H1 (cell line): ENCODE measurements around the gene PDGFB. TPM values are rescaled to one million over a fixed set of nuclear protein-coding genes. Genes with fewer than 3 reads are reported as not detected.

ENCODE experiments used
- CTCF ChIA-PET: fragments of 300-600 bp; sonication (Branson Sonifier 250); formaldehyde crosslinking; loops from one replicate; lab custom pipeline; 2021; ENCODE audit not compliant: partially characterized antibody; lab: Charles Lee
- POLR2A ChIA-PET: fragments of 300-600 bp; sonication (Branson Sonifier 250); formaldehyde crosslinking; loops from one replicate; lab custom pipeline; 2021; ENCODE audit warnings: inconsistent platforms; ENCODE audit not compliant: partially characterized antibody; lab: Charles Lee
- DNase-seq, 2 experiments: peaks; one replicate each; pipeline versions ENCODE4 v3.0.0 to v3.0.0-alpha.2; 2010 to 2022; ENCODE audit warnings: low spot score in 2 of 2, low read depth in 1 of 2, mixed read lengths in 1 of 2
- FAIRE-seq: peaks from 2 replicates; lab custom pipeline; 2011; peaks lifted over from hg19 to GRCh38; lab: Jason Lieb, UNC
- H2AFZ ChIP-seq: 2 replicates; pipeline ENCODE4 v1.8.1; 2012; ENCODE audit warnings: low read length, inconsistent platforms
- H2AK5ac ChIP-seq: 2 replicates; pipeline ENCODE4 v1.6.1; 2013; ENCODE audit warnings: low read depth, low read length
- H2BK120ac ChIP-seq: replicated peaks from 2 replicates; pipeline ENCODE3; 2013; ENCODE audit warnings: low read depth, low read length, inconsistent platforms
- H2BK12ac ChIP-seq: 2 replicates; pipeline ENCODE4 v1.6.1; 2013; ENCODE audit warnings: low read depth, low read length
- H2BK15ac ChIP-seq: 2 replicates; pipeline ENCODE4 v1.6.1; 2013; ENCODE audit warnings: low read length
- H2BK20ac ChIP-seq: 2 replicates; pipeline ENCODE4 v1.6.1; 2013; ENCODE audit warnings: low read length
- H2BK5ac ChIP-seq: 2 replicates; pipeline ENCODE4 v1.6.1; 2013; ENCODE audit warnings: low read depth, low read length
- H3K14ac ChIP-seq: 2 replicates; pipeline ENCODE4 v1.6.1; 2013; ENCODE audit warnings: inconsistent platforms; ENCODE audit not compliant: insufficient read length
- H3K18ac ChIP-seq: 2 replicates; pipeline ENCODE4 v1.6.1; 2013; ENCODE audit warnings: low read length; ENCODE audit errors: extremely low read depth
- H3K23ac ChIP-seq: 2 replicates; pipeline ENCODE4 v1.6.1; 2013; ENCODE audit warnings: inconsistent platforms; ENCODE audit not compliant: insufficient read length
- H3K23me2 ChIP-seq: 2 replicates; pipeline ENCODE4 v1.6.1; 2013; ENCODE audit warnings: low read depth, low read length
- H3K27ac ChIP-seq: 2 replicates; pipeline ENCODE4 v1.6.1; 2011; ENCODE audit warnings: low read depth, low read length, inconsistent platforms
- H3K27me3 ChIP-seq, 4 experiments: replicated peaks in 1 of 4; 1 replicate in 1 of 4; 2 replicates in 3 of 4; pipeline versions ENCODE4 v1.6.1 to v1.8.1; 2011 to 2013; ENCODE audit warnings: low read length in 3 of 4, mild to moderate bottlenecking in 3 of 4, inconsistent platforms in 2 of 4, mixed read lengths in 2 of 4, moderate library complexity in 1 of 4; ENCODE audit not compliant: control insufficient read depth in 3 of 4, insufficient read depth in 3 of 4; ENCODE audit errors: extremely low read depth in 1 of 4
- H3K36me3 ChIP-seq, 4 experiments: 2 replicates each; pipeline versions ENCODE4 v1.6.1 to v1.8.1; 2011 to 2013; ENCODE audit warnings: mild to moderate bottlenecking in 4 of 4, low read length in 3 of 4, moderate library complexity in 2 of 4, control low read depth in 1 of 4, inconsistent platforms in 1 of 4; ENCODE audit not compliant: insufficient read depth in 4 of 4, control insufficient read depth in 2 of 4
- H3K4ac ChIP-seq: replicated peaks from 2 replicates; pipeline ENCODE3; 2013; ENCODE audit warnings: low read length, low read depth, mixed read lengths, inconsistent platforms; ENCODE audit not compliant: insufficient read length
- H3K4me1 ChIP-seq, 4 experiments: replicated peaks in 1 of 4; 1 replicate in 1 of 4; 2 replicates in 3 of 4; pipeline versions ENCODE4 v1.6.1 to v1.8.1; 2011 to 2013; ENCODE audit warnings: low read length in 3 of 4, inconsistent platforms in 2 of 4, mixed read lengths in 1 of 4; ENCODE audit not compliant: insufficient read depth in 4 of 4, control insufficient read depth in 3 of 4
- H3K4me2 ChIP-seq, 2 experiments: 2 replicates each; pipeline versions ENCODE4 v1.6.1 to v1.8.1; 2011 to 2013; ENCODE audit warnings: low read depth in 2 of 2, low read length in 2 of 2, control low read depth in 1 of 2, inconsistent platforms in 1 of 2, mild to moderate bottlenecking in 1 of 2; ENCODE audit not compliant: insufficient read depth in 1 of 2
- H3K4me3 ChIP-seq, 4 experiments: fragments of 200-600, 300-600 bp in 1 of 4; sonication (generic), shearing (Covaris generic), sonication (Bioruptor Twin) in 1 of 4; 2 replicates each; pipeline versions ENCODE4 v1.5.1 to v1.8.1; 2011 to 2016; ENCODE audit warnings: low read length in 4 of 4, low read depth in 3 of 4, control low read depth in 2 of 4, inconsistent platforms in 2 of 4, mild to moderate bottlenecking in 2 of 4, mixed read lengths in 1 of 4, moderate library complexity in 1 of 4; ENCODE audit not compliant: insufficient read depth in 2 of 4; ENCODE audit errors: extremely low read depth in 1 of 4
- H3K56ac ChIP-seq: replicated peaks from 2 replicates; pipeline ENCODE3; 2013; ENCODE audit warnings: low read depth, mild to moderate bottlenecking, mixed read lengths, low read length, inconsistent platforms; ENCODE audit not compliant: insufficient read length
- H3K79me1 ChIP-seq: 2 replicates; pipeline ENCODE4 v1.6.1; 2013; ENCODE audit warnings: low read depth, low read length, control low read depth
- H3K79me2 ChIP-seq, 2 experiments: 2 replicates each; pipeline versions ENCODE4 v1.6.1 to v1.8.1; 2012 to 2013; ENCODE audit warnings: low read length in 2 of 2, mild to moderate bottlenecking in 2 of 2, inconsistent platforms in 1 of 2; ENCODE audit not compliant: insufficient read depth in 2 of 2, control insufficient read depth in 1 of 2
- H3K9ac ChIP-seq, 4 experiments: replicated peaks in 1 of 4; 1 replicate in 1 of 4; 2 replicates in 3 of 4; pipeline versions ENCODE4 v1.6.1 to v1.8.1; 2011 to 2013; ENCODE audit warnings: low read depth in 3 of 4, low read length in 3 of 4, control low read depth in 2 of 4, mild to moderate bottlenecking in 2 of 4, moderate library complexity in 2 of 4, inconsistent platforms in 1 of 4; ENCODE audit errors: extremely low read depth in 1 of 4
- H3K9me3 ChIP-seq, 2 experiments: 2 replicates each; pipeline versions ENCODE4 v1.6.1 to v1.8.1; 2012 to 2013; ENCODE audit warnings: mild to moderate bottlenecking in 2 of 2, moderate library complexity in 2 of 2, control low read depth in 1 of 2, inconsistent platforms in 1 of 2, low read depth in 1 of 2, low read length in 1 of 2, mixed read lengths in 1 of 2; ENCODE audit not compliant: insufficient read depth in 2 of 2
- H4K20me1 ChIP-seq, 2 experiments: replicated peaks in 1 of 2; 2 replicates each; pipeline versions ENCODE3 to v1.8.1; 2011 to 2013; ENCODE audit warnings: inconsistent platforms in 2 of 2, low read length in 2 of 2, mild to moderate bottlenecking in 1 of 2; ENCODE audit not compliant: insufficient read depth in 2 of 2, control insufficient read depth in 1 of 2
- H4K5ac ChIP-seq: 2 replicates; pipeline ENCODE4 v1.6.1; 2013; ENCODE audit warnings: low read length, low read depth, mixed read lengths, inconsistent platforms; ENCODE audit not compliant: insufficient read length
- H4K8ac ChIP-seq: 2 replicates; pipeline ENCODE4 v1.8.0; 2013; ENCODE audit warnings: mild to moderate bottlenecking, moderate library complexity, low read length, inconsistent platforms; ENCODE audit not compliant: insufficient read depth; ENCODE audit errors: extremely low read depth
- H4K91ac ChIP-seq: replicated peaks from 2 replicates; pipeline ENCODE3; 2013; ENCODE audit warnings: low read length, mixed read lengths, inconsistent platforms; ENCODE audit not compliant: insufficient read length
- CBX5 ChIP-seq: fragments of 300-800, 300-1000 bp; sonication (generic); IDR thresholded peaks from 2 replicates; pipeline ENCODE4 v1.7.1; 2016; ENCODE audit warnings: antibody characterized with exemption, low read length, low read depth
- CHD1 ChIP-seq: IDR thresholded peaks from 2 replicates; pipeline ENCODE4 v1.6.1; 2012; ENCODE audit warnings: low read depth, low read length, improper control_type of control experiment
- MAFK ChIP-seq: IDR thresholded peaks from 2 replicates; pipeline ENCODE4 v1.6.1; 2012; ENCODE audit warnings: low read depth, mild to moderate bottlenecking, improper control_type of control experiment, low read length
- SP2 ChIP-seq: IDR thresholded peaks from 2 replicates; pipeline ENCODE4 v1.6.1; 2012; ENCODE audit warnings: mild to moderate bottlenecking, low read length, inconsistent platforms
- SP4 ChIP-seq: IDR thresholded peaks from 2 replicates; pipeline ENCODE4 v1.6.1; 2012; ENCODE audit warnings: low read length, inconsistent platforms
- SUZ12 ChIP-seq: fragments of 200-600 bp; sonication (generic); IDR thresholded peaks from 2 replicates; pipeline ENCODE4 v1.6.1; 2012; ENCODE audit warnings: mild to moderate bottlenecking, inconsistent platforms, low read length, moderate library complexity, mixed read lengths
- WGBS, 2 experiments: shearing (Covaris generic) in 1 of 2; methylation state at CpG; one replicate each; pipeline versions ENCODE4 v1.1.6 to v1.1.7; 2013 to 2015; ENCODE audit warnings: low lambda C conversion rate in 2 of 2, mixed read lengths in 2 of 2, inconsistent platforms in 1 of 2, low coverage in 1 of 2, missing lambda C conversion rate in 1 of 2; ENCODE audit not compliant: insufficient replicate concordance in 2 of 2, insufficient coverage in 1 of 2, insufficient read length in 1 of 2; ENCODE audit errors: extremely low coverage in 1 of 2, missing lambda C conversion rate in 1 of 2; 5-methylcytosine and 5-hydroxymethylcytosine counted together
- long read RNA-seq, 2 experiments: library from RNA in 1 of 2; library from capped mRNA in 1 of 2; stranded (forward); transcript quantifications; one replicate each; pipeline ENCODE4 v2.0.0, GENCODE V29; 2021; ENCODE audit warnings: inconsistent platforms in 1 of 2
- polyA minus RNA-seq, 3 experiments: library from RNA; depleted of rRNA, polyadenylated mRNA; stranded (reverse); fragments of >200 nt; gene quantifications; 1 replicate in 2 of 3; 2 replicates in 1 of 3; pipeline ENCODE4 v1.2.3, GENCODE V29; 2011
- polyA plus RNA-seq, 7 experiments: library from polyadenylated mRNA; depleted of rRNA in 3 of 7; stranded (reverse) in 5 of 7; unstranded in 2 of 7; fragments of >200 nt in 5 of 7; fragments of 200-250 nt in 2 of 7; gene quantifications; 1 replicate in 5 of 7; 2 replicates in 1 of 7; 4 replicates in 1 of 7; pipeline versions ENCODE4 v1.2.1 to v1.2.3, GENCODE V29; 2011 to 2013; ENCODE audit warnings: missing spikeins in 2 of 7, mixed read lengths in 2 of 7
- total RNA-seq: library from RNA; stranded (reverse); fragmentation: NEBNext Ultra II Directional; extraction: Animal tissue kit (Norgen Biotek cat#: 25700); gene quantifications from 2 replicates; pipeline ENCODE4 v1.2.1, GENCODE V29; 2021
- TF ChIP-seq, protein P1 (sequence below), 3 experiments: IDR thresholded peaks; 1 replicate in 2 of 3; 2 replicates in 1 of 3; pipeline versions ENCODE4 v1.5.1 to v1.6.1; 2011; ENCODE audit warnings: low read length in 3 of 3, mild to moderate bottlenecking in 3 of 3, inconsistent platforms in 2 of 3, low read depth in 1 of 3, moderate library complexity in 1 of 3; ENCODE audit not compliant: insufficient read depth in 1 of 3; ENCODE audit errors: control extremely low read depth in 1 of 3

The PDGFB gene
- 8.5 and 9.6 TPM in 2 replicates for total RNA-seq
- 3.9 and 5.5 TPM in 2 replicates for polyA plus RNA-seq (2011; rRNA removed)
- polyA plus RNA-seq (2011; cell fraction: cytosol; rRNA removed), result 6.1 TPM
- 10.9 TPM for polyA plus RNA-seq (2011; cell fraction: nucleus; rRNA removed)
- polyA plus RNA-seq (2012, experiment 1 of 2), result 2.6 to 3.9 TPM (median 3.8 TPM) in 4 replicates
- polyA plus RNA-seq (2012, experiment 2 of 2), result 4.1 TPM
- polyA plus RNA-seq (2013, experiment 1 of 2), result 4.9 TPM
- polyA plus RNA-seq (2013, experiment 2 of 2), result 6.0 TPM
- polyA minus RNA-seq (2011; rRNA and poly(A)+ RNA removed), result 3.0 and 5.3 TPM in 2 replicates
- 5.7 TPM for polyA minus RNA-seq (2011; cell fraction: cytosol; rRNA and poly(A)+ RNA removed)
- 3.5 TPM for polyA minus RNA-seq (2011; cell fraction: nucleus; rRNA and poly(A)+ RNA removed)
- long read RNA-seq, experiment 1, partial matches to known transcripts, result 5 of 10 reads
- long read RNA-seq, experiment 1, other reads (novel, unspliced or antisense), result 3 of 10 reads
- long read RNA-seq, experiment 2, partial matches to known transcripts, result 0 of 1 reads
- long read RNA-seq, experiment 2, other reads (novel, unspliced or antisense), result 0 of 1 reads

DNA sequence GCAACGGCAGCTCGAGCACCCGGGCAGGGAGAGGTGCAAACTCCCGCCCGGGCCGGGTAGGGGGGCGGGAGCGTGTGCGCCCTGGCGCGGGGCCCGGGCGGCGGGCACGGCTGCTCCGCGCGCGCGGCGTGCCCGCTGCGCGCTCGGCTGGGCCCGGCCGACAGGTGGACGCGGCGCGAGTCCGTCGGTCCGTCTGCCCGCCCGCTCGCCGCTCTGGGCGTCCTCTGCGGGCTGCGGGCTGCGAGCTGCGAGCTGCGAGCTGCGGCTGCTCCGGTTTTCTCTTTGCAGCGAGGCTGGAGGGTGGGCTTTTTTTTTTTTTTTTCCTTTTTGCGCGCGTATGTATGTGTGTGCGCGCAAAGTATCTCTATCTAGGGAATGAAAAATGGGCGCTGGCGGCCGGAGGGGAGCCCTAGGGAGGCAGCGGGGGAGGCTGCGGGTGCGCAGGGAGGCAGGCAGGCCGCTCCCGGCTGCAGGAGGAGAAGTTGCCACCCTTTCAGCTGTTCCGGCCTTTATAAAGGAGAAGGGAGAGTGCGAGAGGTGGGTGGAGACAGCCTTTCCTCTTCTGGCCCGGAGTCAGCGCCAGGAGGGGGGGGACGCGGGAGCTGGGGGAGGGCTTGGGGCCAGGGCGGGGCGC, at the start of gene PDGFB:
Gene PDGFB (minus strand): TSS at position 487 of the 634 bp plus-strand sequence. CDS start 1,019 bp downstream, outside the sequence.
- peak within 1 kb of the TSS; percentile 16 to 73 (median 56) for H3K4me3 ChIP-seq
- H3K36me3 ChIP-seq, result no peaks in the 10 kb centered on the region; a peak in 1 of 8 replicates
- peak within 1 kb of the TSS in 1 of 4 experiments; percentile 79; a peak in 1 of 7 replicates for H3K9ac ChIP-seq
- H3K9me3 ChIP-seq, result no peaks in the 10 kb centered on the region
- H3K79me1 ChIP-seq, result no peaks in the 10 kb centered on the region
- H3K14ac ChIP-seq, result no peak within 1 kb of the TSS
- H4K91ac ChIP-seq, result no peak within 1 kb of the TSS
- DNase-seq, result no peak
- H2BK5ac ChIP-seq, result no peak within 1 kb of the TSS
- no peak within 1 kb of the TSS for H2BK120ac ChIP-seq
- peak within 1 kb of the TSS; percentile 82 to 83 for H3K4me2 ChIP-seq
- H3K18ac ChIP-seq, result peak within 1 kb of the TSS; percentile 60; the same call in 1 of the 2 replicates
- peaks cover 0 to 20% (median 18%) of the 10 kb centered on the region in 4 experiments; a peak in 6 of 7 replicates for H3K4me1 ChIP-seq
- H3K56ac ChIP-seq, result no peak within 1 kb of the TSS
- H3K79me2 ChIP-seq, result no peaks in the 10 kb centered on the region
- H4K20me1 ChIP-seq, result peaks cover 4% of the 10 kb centered on the region in 2 experiments
- H4K8ac ChIP-seq, result peak within 1 kb of the TSS; percentile 52
- H2AFZ ChIP-seq, result no peak within 1 kb of the TSS
- CTCF ChIA-PET, result interaction anchor here (0.6 to 2.9 kb wide), 13 partner anchors 9 to 1417 kb away, joined by 3 to 12 read pairs (median 3); no protein-coding TSS in a partner anchor
- H3K27me3 ChIP-seq, result peaks cover 26 to 81% (median 64%) of the 10 kb centered on the region in 4 experiments
- H3K4ac ChIP-seq, result no peak within 1 kb of the TSS
- no peak within 1 kb of the TSS for H3K27ac ChIP-seq
- H2BK20ac ChIP-seq, result no peak within 1 kb of the TSS
- H2BK12ac ChIP-seq, result peak within 1 kb of the TSS; percentile 75; the same call in 1 of the 2 replicates
- no peak within 1 kb of the TSS for H3K23ac ChIP-seq
- H2AK5ac ChIP-seq, result peak within 1 kb of the TSS; percentile 18; the same call in 1 of the 2 replicates
- POLR2A ChIA-PET, result interaction anchor here (0.7 to 7.6 kb wide), 12 partner anchors 9 to 75 kb away, joined by 3 to 47 read pairs (median 4); partner anchors contain the start of gene RPL3
- peak within 1 kb of the TSS; percentile 92; the same call in 1 of the 2 replicates for H2BK15ac ChIP-seq
- 3% methylated on average over 10 of the region's 68 CpGs; no CpG with 5 or more reads in 1 of the 2 experiments for WGBS, 2 experiments
- H3K23me2 ChIP-seq, result peaks cover 17% of the 10 kb centered on the region; the same call in 1 of the 2 replicates
- no peak for FAIRE-seq
- H4K5ac ChIP-seq, result no peak within 1 kb of the TSS
- TF ChIP-seq SP2 (no peak), MAFK (no peak), CHD1 (no peak), SP4 (no peak), CBX5 (no peak), SUZ12 (peak; percentile 64)
- TF ChIP-seq, protein P1, sequence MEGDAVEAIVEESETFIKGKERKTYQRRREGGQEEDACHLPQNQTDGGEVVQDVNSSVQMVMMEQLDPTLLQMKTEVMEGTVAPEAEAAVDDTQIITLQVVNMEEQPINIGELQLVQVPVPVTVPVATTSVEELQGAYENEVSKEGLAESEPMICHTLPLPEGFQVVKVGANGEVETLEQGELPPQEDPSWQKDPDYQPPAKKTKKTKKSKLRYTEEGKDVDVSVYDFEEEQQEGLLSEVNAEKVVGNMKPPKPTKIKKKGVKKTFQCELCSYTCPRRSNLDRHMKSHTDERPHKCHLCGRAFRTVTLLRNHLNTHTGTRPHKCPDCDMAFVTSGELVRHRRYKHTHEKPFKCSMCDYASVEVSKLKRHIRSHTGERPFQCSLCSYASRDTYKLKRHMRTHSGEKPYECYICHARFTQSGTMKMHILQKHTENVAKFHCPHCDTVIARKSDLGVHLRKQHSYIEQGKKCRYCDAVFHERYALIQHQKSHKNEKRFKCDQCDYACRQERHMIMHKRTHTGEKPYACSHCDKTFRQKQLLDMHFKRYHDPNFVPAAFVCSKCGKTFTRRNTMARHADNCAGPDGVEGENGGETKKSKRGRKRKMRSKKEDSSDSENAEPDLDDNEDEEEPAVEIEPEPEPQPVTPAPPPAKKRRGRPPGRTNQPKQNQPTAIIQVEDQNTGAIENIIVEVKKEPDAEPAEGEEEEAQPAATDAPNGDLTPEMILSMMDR (IDR thresholded peaks at IDR 0.05; ENCODE audit: control extremely low read depth in 1 of 3, insufficient read depth in 1 of 3, low read depth in 1 of 3, low read length in 3 of 3), result no peak
